NB4 (cell line): ENCODE data around the gene TEX10.

Experiments
- MYC ChIP-seq: IDR thresholded peaks from 2 replicates; pipeline ENCODE4 v1.6.1; 2011; ENCODE audit warnings: low read depth, low read length
- POLR2A ChIP-seq: IDR thresholded peaks from 2 replicates; pipeline ENCODE4 v1.6.1; 2011; ENCODE audit warnings: mild to moderate bottlenecking; ENCODE audit not compliant: insufficient read length; ENCODE audit errors: extremely low read depth
- TF ChIP-seq, protein P1 (sequence below): IDR thresholded peaks from 2 replicates; pipeline ENCODE4 v1.6.1; 2011; ENCODE audit warnings: low read depth, low read length
- TF ChIP-seq, protein P2 (sequence below): IDR thresholded peaks from one replicate; pipeline ENCODE4 v1.5.1; 2012; ENCODE audit warnings: low read depth, low read length

DNA sequence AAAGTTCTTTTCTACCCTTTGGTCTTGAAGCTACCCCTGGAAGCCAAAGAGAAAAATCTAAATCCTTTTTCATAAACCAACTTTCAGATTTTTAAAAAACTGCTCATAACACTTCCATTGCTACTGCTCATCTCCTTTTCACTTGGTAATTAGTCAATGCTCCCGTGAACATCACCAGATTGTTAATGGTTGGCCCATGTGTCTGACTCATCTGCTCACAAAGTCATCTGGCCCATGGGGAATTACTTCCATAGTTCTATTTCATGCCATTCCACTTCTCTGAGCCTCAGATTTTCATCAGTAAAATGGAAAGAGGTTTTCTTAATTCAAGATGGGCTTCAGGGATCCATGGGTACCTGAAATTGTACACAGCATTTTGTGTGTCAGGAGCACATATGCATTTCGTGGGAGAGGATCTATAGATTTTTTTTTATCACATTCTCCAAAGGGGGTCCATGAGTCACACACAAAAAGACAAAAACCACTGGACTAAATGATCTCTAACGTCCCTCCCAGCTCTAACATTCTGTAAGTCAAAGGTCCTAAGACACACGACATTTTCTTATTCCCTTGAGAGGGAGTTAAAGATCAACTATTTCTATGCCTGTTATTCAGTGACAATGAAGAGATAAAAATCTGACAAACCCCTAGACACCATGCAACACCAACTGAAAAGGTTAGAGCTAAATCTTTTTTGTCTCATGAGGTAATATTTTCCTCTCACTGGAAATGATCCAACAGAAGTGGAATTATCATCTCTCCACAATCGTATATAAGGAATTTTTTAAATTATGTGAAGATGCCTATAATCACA, 75.4 kb downstream of the TEX10 start:
- TF ChIP-seq, protein P1, sequence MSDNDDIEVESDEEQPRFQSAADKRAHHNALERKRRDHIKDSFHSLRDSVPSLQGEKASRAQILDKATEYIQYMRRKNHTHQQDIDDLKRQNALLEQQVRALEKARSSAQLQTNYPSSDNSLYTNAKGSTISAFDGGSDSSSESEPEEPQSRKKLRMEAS: no peak
- TF ChIP-seq, protein P2, sequence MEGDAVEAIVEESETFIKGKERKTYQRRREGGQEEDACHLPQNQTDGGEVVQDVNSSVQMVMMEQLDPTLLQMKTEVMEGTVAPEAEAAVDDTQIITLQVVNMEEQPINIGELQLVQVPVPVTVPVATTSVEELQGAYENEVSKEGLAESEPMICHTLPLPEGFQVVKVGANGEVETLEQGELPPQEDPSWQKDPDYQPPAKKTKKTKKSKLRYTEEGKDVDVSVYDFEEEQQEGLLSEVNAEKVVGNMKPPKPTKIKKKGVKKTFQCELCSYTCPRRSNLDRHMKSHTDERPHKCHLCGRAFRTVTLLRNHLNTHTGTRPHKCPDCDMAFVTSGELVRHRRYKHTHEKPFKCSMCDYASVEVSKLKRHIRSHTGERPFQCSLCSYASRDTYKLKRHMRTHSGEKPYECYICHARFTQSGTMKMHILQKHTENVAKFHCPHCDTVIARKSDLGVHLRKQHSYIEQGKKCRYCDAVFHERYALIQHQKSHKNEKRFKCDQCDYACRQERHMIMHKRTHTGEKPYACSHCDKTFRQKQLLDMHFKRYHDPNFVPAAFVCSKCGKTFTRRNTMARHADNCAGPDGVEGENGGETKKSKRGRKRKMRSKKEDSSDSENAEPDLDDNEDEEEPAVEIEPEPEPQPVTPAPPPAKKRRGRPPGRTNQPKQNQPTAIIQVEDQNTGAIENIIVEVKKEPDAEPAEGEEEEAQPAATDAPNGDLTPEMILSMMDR: no peak
- no peak for TF ChIP-seq POLR2A
- TF ChIP-seq MYC: no peak
